HL-60/S4 treated with phorbol 12-myristate 13-acetate at 8.2 ng/mL for 4 days and 3 days (cell line): Measurements from ENCODE around the gene COG4.
"Not testable (repeated sequence)": the region's sequence is repeated elsewhere in the genome, so short reads cannot be mapped to it uniquely, and the experiment has no call there.

Experiments used
- in situ Hi-C: fragments of 300-500 bp; cut with MboI; formaldehyde crosslinking; loops from 2 replicates; pipeline ENCODE4 v1.15.0; 2022; ENCODE audit warnings: low sequenced_read_pairs

COG4 gene

DNA sequence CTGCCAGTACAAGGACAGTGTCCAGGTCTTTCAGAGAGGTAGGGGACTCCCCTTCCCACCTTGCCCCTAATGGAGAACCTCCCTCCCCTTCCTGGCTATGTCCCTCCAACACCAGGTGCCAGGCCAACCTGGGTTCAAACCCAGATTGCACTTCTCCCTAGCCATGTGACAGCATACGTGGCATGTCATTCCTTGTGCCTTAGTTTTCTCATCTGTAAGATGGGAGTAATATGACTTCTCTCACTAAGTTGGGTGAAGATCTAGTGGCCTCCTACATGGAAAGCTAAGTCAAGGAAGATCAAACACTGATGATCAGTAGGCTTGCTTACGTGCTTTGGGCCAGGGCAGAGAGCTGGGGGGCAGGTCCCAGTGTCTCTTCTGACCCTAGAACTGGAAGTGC is 60.1 kb downstream of the COG4 start:
- in situ Hi-C loops = no loop called here

DNA sequence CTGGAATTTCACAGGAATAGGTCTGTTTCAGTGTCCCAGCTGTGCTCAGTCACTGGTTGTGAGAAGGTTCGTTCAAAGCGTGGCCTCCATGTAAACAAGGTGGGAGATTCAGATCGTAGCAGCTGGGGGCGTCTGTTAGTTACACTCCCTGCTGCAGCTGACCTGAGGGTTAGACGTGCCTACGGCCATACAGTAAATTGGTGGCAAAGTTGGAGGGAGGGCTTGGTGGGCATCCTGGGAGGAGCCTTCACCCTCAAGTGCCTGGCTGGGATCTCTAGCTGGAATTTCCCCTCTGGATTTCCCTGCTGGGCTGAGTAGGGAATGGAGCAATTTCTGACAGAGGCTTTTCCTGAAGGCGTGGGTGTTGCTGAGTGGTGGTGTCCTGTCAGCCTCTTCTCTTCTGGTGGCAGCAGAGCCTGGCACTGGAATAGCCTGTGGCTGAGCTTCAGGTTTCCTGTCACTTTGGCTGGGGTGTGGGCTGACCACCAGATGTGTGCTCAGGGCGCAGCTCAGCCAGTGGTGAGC is 62.6 kb downstream of the COG4 start:
- in situ Hi-C loops = no loop called here

DNA sequence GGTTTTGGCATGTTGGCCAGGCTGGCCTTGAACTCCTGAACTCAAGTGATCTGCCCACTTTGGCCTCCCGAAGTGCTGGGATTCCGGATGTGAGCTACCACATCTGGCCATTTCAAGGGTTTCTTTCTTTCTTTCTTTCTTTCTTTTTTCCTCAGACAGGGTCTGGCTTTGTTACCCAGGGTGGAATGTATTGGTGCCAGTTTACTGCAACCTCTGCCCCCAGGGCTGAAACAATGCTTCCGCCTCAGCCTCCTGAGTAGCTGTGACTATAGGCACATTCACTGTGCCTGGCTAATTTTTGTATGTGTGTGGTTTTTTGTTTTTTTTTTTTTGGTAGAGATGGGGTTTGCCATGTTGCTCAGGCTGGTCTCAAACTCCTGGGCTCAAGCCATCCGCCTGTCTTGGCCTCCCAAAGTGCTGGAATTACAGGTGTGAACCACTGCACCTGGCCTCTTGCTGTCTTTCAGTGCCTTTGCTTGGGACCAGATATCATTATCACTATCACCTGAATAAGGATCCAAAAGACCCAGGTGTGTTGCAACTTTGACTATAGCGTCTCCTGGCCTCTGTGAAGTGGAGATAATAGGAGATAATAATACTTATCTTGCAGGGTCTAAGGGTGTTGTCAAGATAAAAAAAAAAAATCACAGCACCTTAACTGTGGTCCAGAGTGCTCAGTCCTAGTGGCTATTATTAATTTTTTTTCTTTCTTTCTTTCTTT is 65.7 kb downstream of the COG4 start:
- in situ Hi-C loops = no loop called here

DNA sequence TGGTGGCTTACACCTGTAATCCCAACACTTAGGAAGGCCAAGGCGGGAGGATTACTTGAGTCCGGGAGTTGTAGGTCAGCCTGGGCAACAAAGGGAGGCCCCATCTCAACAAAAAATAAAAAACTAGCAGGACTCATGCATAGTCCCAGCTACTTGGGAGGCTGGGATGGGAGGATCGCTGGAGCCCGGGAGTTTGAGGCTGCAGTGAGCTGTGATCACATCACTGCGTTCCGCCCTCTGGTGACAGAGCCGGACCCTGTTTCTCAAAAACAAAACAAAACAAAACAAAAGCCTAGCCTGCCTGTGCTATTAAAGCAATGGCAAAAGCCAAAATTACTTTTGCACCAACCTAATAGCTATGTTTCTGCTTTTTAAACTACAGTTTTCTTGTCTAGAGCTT is 67.4 kb downstream of the COG4 start:
- in situ Hi-C loops = no loop called here

DNA sequence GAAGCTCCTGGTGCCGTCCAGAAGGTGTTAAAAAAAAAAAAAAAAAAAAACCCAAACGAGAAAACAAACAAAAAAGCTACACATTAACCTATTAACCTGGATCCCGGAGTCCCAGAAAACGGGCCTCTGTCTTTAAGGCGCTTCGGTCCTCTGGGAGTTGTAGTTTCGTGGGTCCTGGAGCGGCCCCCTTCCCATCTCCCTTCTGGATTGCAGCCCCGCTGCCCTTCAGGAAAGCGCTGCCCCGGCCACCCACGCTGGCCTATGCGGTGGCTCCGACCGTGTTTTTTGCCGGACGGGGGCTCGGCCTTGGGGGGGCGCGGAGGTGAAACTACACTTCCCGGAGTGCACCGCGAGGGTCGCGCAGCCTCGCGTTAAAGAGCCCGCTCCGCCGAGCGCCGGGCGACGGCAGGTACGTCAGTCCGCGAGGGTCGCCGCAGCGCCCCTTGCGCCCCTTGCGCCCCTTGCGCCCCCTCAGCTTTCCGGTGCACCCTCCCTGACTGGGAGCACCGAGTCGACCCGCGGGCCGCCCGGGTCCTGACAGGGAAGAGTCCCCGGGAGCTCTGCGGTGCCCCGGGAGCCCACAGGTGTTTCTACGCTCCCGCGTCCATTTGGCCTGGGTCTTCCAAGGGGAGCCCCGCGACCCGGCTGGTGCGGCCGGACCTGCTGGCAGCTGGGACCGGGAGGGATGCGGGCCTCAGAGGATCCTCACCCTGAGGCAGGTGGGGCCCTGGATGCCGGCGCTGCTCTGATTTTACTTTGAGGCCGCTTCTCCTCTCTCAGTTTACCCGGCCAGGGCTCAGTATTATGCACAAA is 68.9 kb downstream of the COG4 start, which contains the start of gene FCSK:
TSS of gene FCSK (plus strand) at position 374 of the 813 bp plus-strand sequence. CDS start 8,596 bp downstream, outside the sequence.
- in situ Hi-C loops = no loop called here

DNA sequence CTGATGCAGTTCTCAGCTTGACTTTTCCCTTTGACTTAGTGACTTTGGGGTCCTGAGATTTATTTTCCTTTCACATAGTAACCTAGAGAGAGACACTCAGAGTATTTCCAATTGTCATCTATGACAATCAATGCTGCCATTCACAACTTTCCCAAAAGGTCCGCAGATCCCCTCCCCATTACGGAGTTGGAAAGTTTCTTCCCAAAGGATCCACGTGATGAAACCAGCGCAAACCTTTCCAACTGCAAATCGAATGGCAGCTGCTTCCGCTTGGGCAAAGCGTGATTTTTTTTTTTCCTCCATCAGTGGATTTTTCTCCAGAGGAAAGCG is 69.5 kb downstream of the COG4 start:
- in situ Hi-C loops = no loop called here

DNA sequence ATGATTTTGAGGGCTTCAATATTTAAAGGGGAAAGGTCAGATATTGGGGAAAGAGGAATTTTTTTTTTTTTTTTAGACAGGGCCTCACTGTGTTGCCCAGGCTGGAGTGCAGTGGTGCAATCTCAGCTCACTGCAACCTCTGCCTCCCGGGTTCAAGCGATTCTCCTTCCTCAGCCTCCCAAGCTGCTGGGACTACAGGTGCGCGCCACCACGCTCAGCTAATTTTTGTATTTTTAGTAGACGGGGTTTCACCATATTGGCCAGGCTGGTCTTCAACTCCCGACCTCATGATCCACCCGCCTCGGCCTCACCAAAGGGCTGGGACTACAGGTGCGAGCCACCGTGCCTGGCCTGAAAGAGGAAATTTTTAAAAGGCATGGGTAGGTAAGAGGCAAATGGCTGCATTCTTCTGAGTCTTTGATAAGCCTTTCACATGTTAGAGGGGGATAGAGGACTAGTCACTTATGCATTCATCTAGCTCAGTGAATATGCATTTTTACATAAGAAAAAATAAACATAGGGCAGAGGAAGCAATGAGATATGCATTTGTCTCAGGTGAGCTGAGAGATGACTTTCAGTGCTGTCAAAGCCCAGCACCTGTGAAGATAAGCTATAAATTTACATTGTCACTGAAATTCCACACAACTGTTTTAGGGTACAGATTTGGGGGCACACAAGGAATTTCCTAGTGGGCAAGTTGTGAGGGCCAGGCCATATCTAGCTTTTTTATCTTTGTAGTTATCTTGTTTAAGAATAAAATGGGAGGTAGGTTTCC is 70.0 kb downstream of the COG4 start:
- in situ Hi-C loops = no loop called here

DNA sequence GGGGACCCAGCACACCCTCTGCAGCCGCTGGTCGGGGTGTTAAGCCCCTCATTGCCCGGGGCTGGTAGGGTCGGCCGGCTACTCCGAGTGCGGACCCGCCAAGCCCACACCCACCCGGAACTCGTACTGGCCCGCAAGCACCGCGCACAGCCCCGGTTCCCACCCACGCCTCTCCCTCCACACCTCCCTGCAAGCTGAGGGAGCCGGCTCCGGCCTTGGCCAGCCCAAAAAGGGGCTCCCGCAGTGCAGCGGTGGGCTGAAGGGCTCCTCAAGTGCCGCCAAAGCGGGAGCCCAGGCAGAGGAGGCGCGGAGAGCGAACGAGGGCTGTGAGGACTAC is 72.4 kb downstream of the COG4 start:
- in situ Hi-C loops = not testable (repeated sequence)

DNA sequence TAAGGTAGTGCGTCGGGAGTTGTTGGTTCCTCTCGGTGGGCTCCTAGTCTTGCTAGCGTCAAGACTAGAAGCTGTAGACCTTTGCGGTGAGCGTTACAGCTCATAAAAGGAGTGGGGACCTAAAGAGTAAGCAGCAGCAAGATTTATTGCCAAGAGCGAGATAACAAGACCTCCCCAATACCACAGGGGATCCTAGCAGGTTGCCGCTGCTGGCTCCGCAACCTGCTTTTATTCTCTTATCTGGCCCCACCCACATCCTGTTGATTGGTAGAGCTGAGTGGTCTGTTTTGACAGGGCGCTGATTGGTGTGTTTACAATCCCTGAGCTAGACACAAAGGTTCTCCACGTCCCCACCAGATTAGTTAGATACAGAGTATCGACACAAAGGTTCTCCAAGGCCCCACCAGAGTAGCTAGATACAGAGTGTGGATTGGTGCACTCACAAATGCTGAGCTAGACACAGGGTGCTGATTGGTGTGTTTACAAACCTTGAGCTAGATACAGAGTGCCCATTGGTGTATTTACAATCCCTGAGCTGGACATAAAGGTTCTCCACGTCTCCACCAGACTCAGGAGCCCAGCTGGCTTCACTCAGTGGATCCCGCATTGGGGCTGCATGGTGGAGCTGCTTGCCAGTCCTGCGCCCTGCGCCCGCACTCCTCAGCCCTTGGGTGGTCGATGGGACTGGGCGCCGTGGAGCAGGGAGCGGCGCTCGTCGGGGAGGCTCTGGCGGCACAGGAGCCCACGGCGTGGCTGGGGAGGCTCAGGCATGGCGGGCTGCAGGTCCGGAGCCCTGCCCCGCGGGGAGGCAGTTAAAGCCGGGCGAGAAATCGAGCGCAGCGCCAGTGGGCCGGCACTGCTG is 73.0 kb downstream of the COG4 start:
- in situ Hi-C loops = not testable (repeated sequence)

DNA sequence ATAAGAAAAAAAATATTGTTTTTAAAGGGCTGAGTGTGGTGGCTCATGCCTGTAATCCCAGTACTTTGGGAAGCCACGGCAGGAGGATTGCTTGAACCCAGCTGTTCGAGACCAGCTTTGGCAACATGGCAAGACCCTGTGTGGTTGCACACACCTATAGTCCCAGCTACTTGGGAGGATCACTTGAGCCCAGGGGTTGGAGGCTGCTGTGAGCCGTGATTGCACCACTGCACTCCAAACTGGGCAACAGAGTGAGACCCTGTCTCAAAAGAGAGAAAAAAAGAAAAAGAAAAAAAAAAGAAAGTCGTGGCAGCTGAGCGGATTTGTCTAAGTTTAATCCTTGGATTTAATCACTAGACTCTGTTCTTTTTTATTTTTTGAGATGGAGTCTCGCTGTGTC is 75.3 kb downstream of the COG4 start:
- in situ Hi-C loops = no loop called here

DNA sequence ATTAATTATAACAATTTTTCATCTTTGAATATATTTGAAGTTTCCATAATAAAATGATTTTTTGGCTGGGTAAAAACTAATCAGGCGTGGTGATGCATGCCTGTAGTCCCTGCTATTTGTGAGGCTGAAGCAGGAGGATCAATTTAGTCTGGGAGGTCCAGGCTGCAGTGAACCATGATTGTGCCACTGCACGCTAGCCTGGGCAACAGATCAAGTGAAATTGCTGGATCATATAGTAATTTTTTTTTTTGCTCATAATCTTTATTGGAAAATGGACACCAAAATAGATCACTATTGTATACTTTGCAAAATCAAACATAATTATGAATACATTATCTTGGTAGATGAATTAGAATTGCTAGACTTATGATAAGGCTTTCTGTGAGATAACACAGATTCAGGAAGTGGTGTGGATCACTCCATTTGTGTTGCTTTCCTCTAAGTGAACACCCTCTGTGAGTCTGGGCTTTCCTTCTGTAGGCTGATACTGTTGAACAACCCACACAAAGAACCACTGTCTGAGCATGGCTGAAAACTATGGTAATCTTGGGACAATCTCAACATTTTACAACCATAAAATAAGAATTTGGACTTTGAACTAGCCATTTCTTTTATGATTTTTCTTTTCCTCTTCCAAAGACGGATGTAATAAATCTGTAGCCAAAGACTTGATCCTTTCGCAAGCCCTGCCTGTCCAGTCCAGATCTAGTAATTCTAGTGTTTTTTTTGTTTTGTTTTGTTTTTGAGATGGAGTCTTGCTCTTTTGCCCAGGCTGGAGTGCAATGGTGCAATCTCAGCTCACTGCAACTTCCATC is 78.9 kb downstream of the COG4 start:
- in situ Hi-C loops = no loop called here

DNA sequence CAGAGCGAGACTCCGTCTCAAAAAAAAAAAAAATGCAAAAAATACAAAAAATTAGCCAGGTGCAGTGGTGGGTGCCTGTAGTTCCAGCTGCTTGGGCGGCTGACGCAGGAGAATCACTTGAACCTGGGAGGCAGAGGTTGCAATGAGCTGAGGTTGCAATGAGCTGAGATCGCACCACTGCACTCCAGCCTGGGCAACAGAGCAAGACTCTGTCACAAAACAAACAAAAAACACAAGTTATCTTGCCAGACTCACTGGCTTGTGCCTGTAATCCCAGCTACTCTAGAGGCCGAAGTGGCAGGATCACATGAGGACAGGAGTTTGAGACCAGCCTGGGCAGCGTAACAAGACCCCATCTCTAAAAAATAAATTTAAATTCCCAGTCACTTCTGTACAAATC is 81.0 kb downstream of the COG4 start:
- in situ Hi-C loops = no loop called here

DNA sequence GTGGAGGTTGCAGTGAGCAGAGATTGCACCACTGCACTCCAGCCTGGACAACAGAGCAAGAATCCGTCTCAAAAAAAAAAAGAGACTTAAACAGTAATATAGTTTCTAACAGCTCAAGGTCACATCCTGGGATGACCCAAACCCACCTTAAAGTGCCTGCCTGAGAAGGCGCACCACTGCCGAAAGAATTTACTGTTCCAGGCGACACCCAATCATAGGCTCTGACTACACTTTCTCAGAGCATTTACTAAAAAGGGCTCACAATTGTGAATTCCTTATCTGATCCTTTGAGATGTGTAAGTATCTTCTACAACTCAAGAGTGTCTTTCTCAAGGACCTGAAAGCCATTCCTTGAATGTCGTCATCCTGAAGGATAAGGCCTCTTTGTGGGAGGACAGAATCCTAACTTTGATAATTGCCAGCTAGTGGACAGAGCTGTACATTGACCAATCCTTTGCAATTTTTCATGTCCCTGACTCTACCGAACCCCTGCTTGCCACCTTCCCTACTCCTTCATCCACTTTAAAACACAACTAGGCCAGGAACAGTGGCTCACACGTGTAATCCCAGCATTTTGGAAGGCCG is 81.9 kb downstream of the COG4 start:
- in situ Hi-C loops = no loop called here

DNA sequence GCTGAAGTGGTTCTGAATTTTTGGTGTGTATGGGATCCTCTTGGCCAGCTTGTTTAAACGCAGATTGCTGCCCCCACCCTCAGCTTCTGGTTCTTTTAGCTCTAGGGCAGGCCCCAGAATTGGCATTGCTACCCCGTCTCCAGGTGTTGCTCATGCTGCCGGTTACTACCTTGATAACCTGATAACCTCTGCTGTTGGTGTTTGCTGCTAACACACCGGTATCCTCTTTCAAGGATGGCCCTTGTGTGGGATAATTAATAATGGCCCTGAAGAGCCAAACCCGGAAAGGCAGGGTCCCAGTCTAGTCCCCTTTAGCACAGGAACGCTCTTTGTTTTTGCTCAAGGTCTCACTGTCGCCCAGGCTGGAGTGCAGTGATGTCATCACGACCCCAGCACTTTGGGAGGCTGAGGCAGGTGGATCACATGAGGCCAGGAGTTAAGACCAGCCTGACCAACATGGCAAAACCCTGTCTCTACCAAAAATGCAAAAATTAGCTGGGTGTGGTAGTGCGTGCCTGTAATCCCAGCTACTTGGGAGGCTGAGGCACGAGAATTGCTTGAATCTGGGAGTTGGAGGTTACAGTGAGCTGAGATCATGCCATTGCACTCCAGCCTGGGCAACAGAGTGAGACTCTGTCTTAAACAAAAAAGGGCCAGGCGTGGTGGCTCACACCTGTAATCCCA is 83.2 kb downstream of the COG4 start:
- in situ Hi-C loops = no loop called here

DNA sequence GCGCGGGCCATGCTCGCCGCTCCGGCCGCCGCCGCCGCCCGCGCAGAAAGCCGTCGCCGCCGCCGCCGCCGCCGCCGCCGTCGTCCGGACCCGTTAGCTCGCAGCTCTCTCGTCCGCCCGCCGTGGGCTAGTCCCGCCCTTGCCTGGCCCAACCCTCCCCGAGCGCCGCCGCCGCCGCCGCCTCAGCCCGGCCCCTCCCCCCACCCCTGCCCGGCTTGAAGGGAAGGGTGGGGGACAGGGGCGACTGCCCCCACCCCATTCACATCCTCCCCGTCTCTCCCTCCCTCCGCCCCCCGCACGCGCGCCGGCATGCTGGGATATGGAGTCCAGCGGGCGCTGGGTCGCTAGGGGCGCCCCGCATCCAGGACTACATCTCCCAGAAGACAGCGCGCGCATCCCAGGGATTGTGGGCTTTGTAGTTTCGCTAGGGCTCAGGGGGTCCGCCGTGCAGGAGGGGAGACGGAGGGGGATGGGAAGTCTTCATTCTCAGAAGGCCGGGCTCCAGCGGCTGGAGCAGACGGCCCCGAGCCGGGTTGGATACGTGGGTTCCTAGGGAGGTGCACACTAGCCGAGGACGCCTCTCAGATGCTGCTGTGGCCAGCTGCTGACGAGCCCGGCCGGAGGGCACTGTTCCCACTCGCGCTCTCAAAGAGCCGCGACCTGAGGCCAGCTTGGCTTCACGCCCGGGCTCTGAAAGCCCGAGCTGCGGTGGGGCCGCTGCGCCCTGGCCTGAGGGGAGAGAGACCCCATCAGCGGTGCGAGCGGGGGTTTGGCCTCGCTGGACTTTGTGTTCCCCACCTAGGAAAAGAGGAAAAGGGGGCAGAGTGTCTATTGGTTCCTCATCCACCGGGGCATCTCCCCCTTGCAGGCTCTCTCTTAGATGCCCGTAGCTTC is 84.1 kb downstream of the COG4 start, which contains the start of gene ST3GAL2:
TSS of gene ST3GAL2 (minus strand) at position 132 of the 894 bp plus-strand sequence. CDS start 40,570 bp downstream, outside the sequence.
- in situ Hi-C loops = no loop called here

DNA sequence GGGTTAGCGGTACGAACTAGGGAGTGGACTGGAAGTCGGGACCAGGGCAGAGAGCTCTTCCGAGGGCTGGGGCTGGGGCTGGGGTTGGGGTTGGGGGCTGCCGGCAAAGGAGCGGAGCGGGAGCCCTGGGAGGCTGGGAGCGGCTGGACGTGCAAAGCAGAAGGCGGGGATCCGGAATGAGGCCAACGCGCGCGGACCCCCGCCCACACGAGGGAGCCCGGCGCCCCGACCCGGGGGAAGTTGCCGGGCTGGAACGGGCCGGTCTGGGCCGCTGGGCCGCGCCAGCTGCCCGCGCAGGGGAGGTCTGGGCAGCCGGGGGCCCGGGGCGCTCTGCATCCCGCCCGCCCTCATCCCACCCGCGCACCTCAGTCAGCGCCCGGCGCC is 84.8 kb downstream of the COG4 start:
- in situ Hi-C loops = no loop called here
